Coronary artery (tissue), 2 donors: Measurements from ENCODE around the gene TFDP2.

Source experiments
- DNase-seq: peaks from one replicate; pipeline ENCODE4 v3.0.0-alpha.2; 2017; ENCODE audit warnings: low spot score
- H3K27ac ChIP-seq, 2 donors: fragments of 200-600 bp; sonication (generic); one replicate each; pipeline ENCODE4 v1.5.1; 2016 to 2019
- H3K4me3 ChIP-seq: fragments of 200-600 bp; sonication (generic); 2 replicates; pipeline ENCODE4 v1.5.1; 2016; ENCODE audit warnings: mild to moderate bottlenecking, moderate library complexity
- CTCF ChIP-seq: fragments of 200-600 bp; sonication (generic); IDR thresholded peaks from one replicate; pipeline ENCODE4 v1.5.1; 2019; ENCODE audit warnings: antibody characterized with exemption

TFDP2 gene

GRCh38 chr3:141901914-141902313 is 247.4 kb downstream of the TFDP2 start:
- no peak for TF ChIP-seq CTCF
- Histone ChIP-seq H3K4me3 (no peak overlapping the region), H3K27ac (no peak overlapping the region)
- DNase-seq: no peak

- Histone ChIP-seq H3K4me3 (no peak overlapping the region), H3K27ac (no peak overlapping the region)
- TF ChIP-seq CTCF: no peak
Observed at GRCh38 chr3:141900343-141900742, 249.0 kb downstream of the TFDP2 start.

GRCh38 chr3:141898908-141899307 is 250.4 kb downstream of the TFDP2 start:
- no peak for TF ChIP-seq CTCF
- no peak for DNase-seq
- no peak overlapping the region for H3K4me3 ChIP-seq
- no peak overlapping the region for H3K27ac ChIP-seq

More at GRCh38 chr3:141900343-141900742, 249.0 kb downstream of the TFDP2 start:
- no peak for DNase-seq

GRCh38 chr3:141895731-141896130 is 253.6 kb downstream of the TFDP2 start:
- DNase-seq: no peak
- no peak overlapping the region for H3K4me3 ChIP-seq
- TF ChIP-seq CTCF: no peak
- H3K27ac ChIP-seq: no peak overlapping the region

GRCh38 chr3:141894524-141895176 is 254.7 kb downstream of the TFDP2 start:
- Histone ChIP-seq H3K27ac (no peak overlapping the region), H3K4me3 (no peak overlapping the region)
- DNase-seq: no peak
- no peak for TF ChIP-seq CTCF
